Nephron (organoid): Measurements from ENCODE around the gene LETMD1.

Experiments
- H3K27ac Mint-ChIP-seq, 3 experiments: 2 replicates each; pipeline ENCODE4 v1.8.0; 2020; ENCODE audit warnings: mixed read lengths in 3 of 3, mild to moderate bottlenecking in 2 of 3, moderate library complexity in 1 of 3
- H3K27me3 Mint-ChIP-seq: 2 replicates; pipeline ENCODE4 v1.8.0; 2021; ENCODE audit warnings: low read depth, mild to moderate bottlenecking, moderate library complexity, mixed read lengths
- H3K36me3 Mint-ChIP-seq: 2 replicates; pipeline ENCODE4 v1.8.0; 2020; ENCODE audit warnings: low read depth, mixed read lengths
- H3K4me1 Mint-ChIP-seq: 2 replicates; pipeline ENCODE4 v1.8.0; 2020; ENCODE audit warnings: mixed read lengths
- H3K4me3 Mint-ChIP-seq, 3 experiments: 2 replicates each; pipeline ENCODE4 v1.8.0; 2020; ENCODE audit warnings: mild to moderate bottlenecking in 3 of 3, mixed read lengths in 3 of 3, moderate library complexity in 2 of 3
- H3K9me3 Mint-ChIP-seq: 2 replicates; pipeline ENCODE4 v1.8.0; 2020; ENCODE audit warnings: mixed read lengths
- CTCF ChIP-seq, 3 experiments: fragments of 200-600 bp; sonication (generic); IDR thresholded peaks; one replicate each; pipeline ENCODE4 v1.5.0; 2021; ENCODE audit warnings: antibody characterized with exemption in 3 of 3; ENCODE audit not compliant: unreplicated experiment in 3 of 3

The LETMD1 gene

DNA sequence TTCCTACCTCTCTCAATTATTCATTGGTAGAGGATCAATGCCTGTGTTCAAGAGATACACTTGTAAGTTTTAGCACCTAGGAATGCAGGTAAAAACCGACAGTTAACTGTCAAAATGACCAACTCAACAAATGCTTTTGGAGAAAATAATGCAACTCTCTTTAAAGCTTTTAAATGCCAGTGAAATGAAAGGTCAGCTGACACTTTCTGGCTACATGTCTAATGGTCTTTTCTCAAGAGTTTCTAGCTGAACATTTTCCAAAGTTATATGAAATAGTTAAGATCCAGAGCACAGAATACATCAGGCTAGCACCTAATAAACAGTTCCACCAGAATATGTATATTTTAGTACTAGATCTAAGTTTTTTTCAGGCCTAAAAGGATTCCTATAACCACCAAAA is 33.3 kb downstream of the LETMD1 start:
- Mint-ChIP-seq H3K9me3 (no peaks in the 10 kb centered on the region), H3K4me1 (peaks cover 52% of the 10 kb centered on the region), H3K27me3 (no peaks in the 10 kb centered on the region), H3K27ac (peak overlapping the region; percentile 35 to 97 (median 85)), H3K36me3 (peaks cover 27% of the 10 kb centered on the region), H3K4me3 (peak overlapping the region; percentile 89 to 97 (median 95))
- no peak for TF ChIP-seq CTCF (IDR thresholded peaks at IDR 0.05; ENCODE audit: unreplicated experiment in 3 of 3)

DNA sequence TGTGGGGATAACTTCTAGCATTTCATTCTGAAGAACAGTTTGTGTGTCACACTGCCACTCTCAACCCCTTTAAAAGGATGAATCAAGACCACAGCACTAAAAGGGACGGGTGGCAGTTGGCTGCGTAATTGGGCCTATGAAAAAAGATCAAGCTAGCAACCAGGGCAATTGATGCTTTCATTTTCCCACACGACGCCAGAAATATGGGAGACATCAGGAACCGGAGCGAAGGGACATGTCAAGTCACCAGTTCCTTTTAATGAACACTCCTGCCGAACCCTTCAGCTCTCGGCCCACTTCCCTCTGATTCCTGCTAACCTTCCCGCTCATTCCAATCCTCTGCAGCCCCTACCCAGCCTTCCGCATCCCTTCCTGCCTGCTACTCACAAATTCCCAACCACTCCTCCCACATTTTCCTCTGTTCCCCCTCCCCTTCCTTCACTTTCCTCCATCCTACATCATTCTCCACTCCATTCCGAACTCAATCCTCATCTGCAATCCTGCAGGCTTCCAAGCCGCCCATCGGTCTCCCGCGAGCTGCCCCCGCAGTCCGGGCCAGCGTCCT is 34.5 kb downstream of the LETMD1 start:
- H3K36me3 Mint-ChIP-seq: peaks cover 26% of the 10 kb centered on the region
- H3K4me1 Mint-ChIP-seq: peaks cover 43% of the 10 kb centered on the region
- no peaks in the 10 kb centered on the region for H3K27me3 Mint-ChIP-seq
- H3K4me3 Mint-ChIP-seq: peak overlapping the region; percentile 89 to 97 (median 95)
- H3K27ac Mint-ChIP-seq: peak overlapping the region; percentile 85 to 98 (median 97)
- no peak for TF ChIP-seq CTCF (IDR thresholded peaks at IDR 0.05; ENCODE audit: unreplicated experiment in 3 of 3)
- no peaks in the 10 kb centered on the region for H3K9me3 Mint-ChIP-seq

DNA sequence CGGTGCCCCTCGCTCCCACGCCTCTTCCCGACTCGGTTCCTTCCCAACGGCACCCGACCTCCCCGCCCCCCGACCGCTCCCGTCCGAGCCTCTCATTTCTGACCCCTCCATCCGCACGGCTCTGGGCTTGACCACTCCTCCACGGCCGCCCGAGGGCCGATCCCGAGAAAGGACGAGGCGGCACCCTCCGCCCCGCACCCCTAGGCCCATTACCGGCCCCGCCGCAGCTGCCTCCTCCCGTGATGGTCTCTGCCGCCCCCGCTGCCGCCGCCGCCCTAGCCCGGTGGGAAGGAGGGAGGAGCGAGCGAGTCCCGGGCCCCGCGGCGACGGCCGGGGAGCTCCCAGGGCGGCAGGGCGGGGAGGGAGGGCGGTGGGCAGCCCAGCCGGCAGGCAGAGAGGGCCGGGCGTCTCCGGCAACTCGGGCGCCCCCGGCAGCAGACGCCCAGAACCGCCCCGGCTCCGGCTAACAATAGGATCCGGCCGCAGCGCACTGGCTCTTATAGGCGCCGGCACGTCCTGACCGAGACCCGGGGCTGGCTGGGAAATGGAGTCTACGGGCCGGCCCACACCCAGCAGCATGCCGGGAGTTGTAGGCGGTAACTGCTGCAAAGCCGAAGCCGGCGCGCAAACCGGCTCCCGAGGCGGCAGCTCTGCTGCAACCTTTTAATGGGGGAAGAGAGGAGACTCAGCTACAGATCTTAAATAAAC is 35.2 kb downstream of the LETMD1 start, which contains the start of gene CSRNP2:
Gene CSRNP2, minus strand, starts transcription at position 471 of the 708 bp plus-strand sequence. CDS start 7,035 bp downstream, outside the sequence.
- Mint-ChIP-seq H3K27me3 (no peaks in the 10 kb centered on the region), H3K4me3 (peak within 1 kb of the TSS; percentile 89 to 97 (median 95)), H3K36me3 (peaks cover 20% of the 10 kb centered on the region), H3K27ac (peak within 1 kb of the TSS; percentile 85 to 98 (median 97)), H3K4me1 (peaks cover 36% of the 10 kb centered on the region), H3K9me3 (no peaks in the 10 kb centered on the region)
- TF ChIP-seq CTCF (IDR thresholded peaks at IDR 0.05; ENCODE audit: unreplicated experiment in 3 of 3): no peak

DNA sequence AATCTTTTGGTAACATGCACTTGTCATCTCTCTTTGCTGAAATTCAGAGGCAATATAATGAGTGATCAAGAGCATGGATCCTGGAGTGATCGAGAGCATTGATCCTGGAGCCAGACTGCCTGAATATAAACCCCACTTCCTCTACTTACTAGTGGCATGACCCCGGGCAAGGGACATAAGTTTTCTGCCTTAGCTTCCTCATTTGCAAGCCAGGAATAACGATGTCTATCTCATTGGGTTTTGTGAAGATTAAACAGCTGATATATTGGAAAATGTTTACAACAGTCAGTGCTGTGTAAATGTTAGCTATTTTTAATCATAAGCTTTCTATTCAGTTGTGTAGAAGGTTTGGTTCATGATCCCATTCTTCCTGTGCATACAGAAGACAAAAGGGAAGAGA is 37.6 kb downstream of the LETMD1 start:
- peak overlapping the region; percentile 20 to 55 (median 26) for H3K4me3 Mint-ChIP-seq
- peaks cover 18% of the 10 kb centered on the region for H3K4me1 Mint-ChIP-seq
- no peak overlapping the region for H3K27ac Mint-ChIP-seq
- peaks cover 11% of the 10 kb centered on the region for H3K36me3 Mint-ChIP-seq
- TF ChIP-seq CTCF (IDR thresholded peaks at IDR 0.05; ENCODE audit: unreplicated experiment in 3 of 3): no peak
- H3K27me3 Mint-ChIP-seq: no peaks in the 10 kb centered on the region
- no peaks in the 10 kb centered on the region for H3K9me3 Mint-ChIP-seq

DNA sequence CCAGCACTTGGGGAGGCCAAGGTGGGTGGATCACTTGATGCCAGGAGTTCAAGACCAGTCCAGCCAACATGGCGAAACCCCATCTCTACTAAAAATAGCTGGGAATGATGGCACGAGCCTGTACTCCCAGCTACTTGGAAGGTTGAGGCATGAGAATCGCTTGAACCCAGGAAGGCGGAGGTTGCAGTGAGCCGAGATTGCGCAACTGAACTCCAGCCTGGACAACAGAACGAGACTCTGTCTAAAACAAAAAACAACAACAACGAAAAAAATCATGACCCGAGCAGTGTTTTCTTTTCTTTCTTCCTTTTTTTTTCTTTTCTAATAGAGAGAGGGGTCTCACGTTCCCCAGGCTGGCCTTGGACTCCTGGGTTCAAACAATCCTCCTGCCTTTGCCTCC is 38.8 kb downstream of the LETMD1 start:
- TF ChIP-seq CTCF (IDR thresholded peaks at IDR 0.05; ENCODE audit: unreplicated experiment in 3 of 3): no peak
- H3K27me3 Mint-ChIP-seq: no peaks in the 10 kb centered on the region
- peak overlapping the region in 2 of 3 experiments; percentile 7 to 21 for H3K4me3 Mint-ChIP-seq
- peaks cover 20% of the 10 kb centered on the region for H3K36me3 Mint-ChIP-seq
- H3K4me1 Mint-ChIP-seq: peaks cover 9% of the 10 kb centered on the region
- H3K9me3 Mint-ChIP-seq: no peaks in the 10 kb centered on the region
- H3K27ac Mint-ChIP-seq: no peak overlapping the region
